ENCODE results near the gene RBM38. TPM values are rescaled to one million over a fixed set of nuclear protein-coding genes. Genes with fewer than 3 reads are reported as not detected.

Gene RBM38
- total and polyA plus RNA-seq, 2 of the 13 experiments (the other 11 are each of a cell fraction or from before 2014, with no cell fraction given): 24.2 to 34.2 TPM

- TF ChIP-seq, protein P1, sequence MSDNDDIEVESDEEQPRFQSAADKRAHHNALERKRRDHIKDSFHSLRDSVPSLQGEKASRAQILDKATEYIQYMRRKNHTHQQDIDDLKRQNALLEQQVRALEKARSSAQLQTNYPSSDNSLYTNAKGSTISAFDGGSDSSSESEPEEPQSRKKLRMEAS (IDR thresholded peaks at IDR 0.05): peak; percentile 55; the same call in 1 of the 2 replicates
- TF ChIP-seq THAP11 (CRISPR knock-in tag; IDR thresholded peaks at IDR 0.05) (peak; percentile 55; the same call in 1 of the 2 replicates), NONO (IDR thresholded peaks at IDR 0.05) (no peak), NONO (CRISPR knock-in tag; conservative IDR thresholded peaks at IDR 0.05) (no peak), SUZ12 (IDR thresholded peaks at IDR 0.05; ENCODE audit: low read depth, low read length) (peak; percentile 11; the same call in 1 of the 2 replicates), CEBPG (CRISPR knock-in tag; IDR thresholded peaks at IDR 0.05) (peak; percentile 17; the same call in 1 of the 2 replicates), GPBP1L1 (CRISPR knock-in tag; IDR thresholded peaks at IDR 0.05) (no peak), YEATS2 (CRISPR knock-in tag; IDR thresholded peaks at IDR 0.05; ENCODE audit: borderline replicate concordance) (peak; percentile 49; the same call in 1 of the 2 replicates), RBAK (CRISPR knock-in tag; IDR thresholded peaks at IDR 0.05) (no peak), SRF (IDR thresholded peaks at IDR 0.05; ENCODE audit: low read depth, low read length) (0 out of 2 replicates have a peak, but pooled peaks have one; percentile 17), GTF2F1 (IDR thresholded peaks at IDR 0.05; ENCODE audit: low read length) (no peak), ZNF331 (CRISPR knock-in tag; IDR thresholded peaks at IDR 0.05) (0 out of 2 replicates have a peak, but pooled peaks have one; percentile 36), ZNF121 (CRISPR knock-in tag; IDR thresholded peaks at IDR 0.05) (no peak), ZNF124 (CRISPR knock-in tag; IDR thresholded peaks at IDR 0.05) (0 out of 2 replicates have a peak, but pooled peaks have one; percentile 29), FOXK1 (CRISPR knock-in tag; IDR thresholded peaks at IDR 0.05; ENCODE audit: borderline replicate concordance, low read depth) (peak; percentile 68; the same call in 1 of the 2 replicates), ZNF451 (CRISPR knock-in tag; IDR thresholded peaks at IDR 0.05) (no peak), RAD51 (IDR thresholded peaks at IDR 0.05; ENCODE audit: borderline replicate concordance) (no peak), FOXA3 (CRISPR knock-in tag; IDR thresholded peaks at IDR 0.05) (peak; percentile 41; the same call in 1 of the 2 replicates), ATF7-NPFF (CRISPR knock-in tag; IDR thresholded peaks at IDR 0.05; ENCODE audit: low read depth) (peak; percentile 53; the same call in 1 of the 2 replicates), SYNCRIP (IDR thresholded peaks at IDR 0.05; ENCODE audit: insufficient read depth, low read depth, low read length) (no peak)
- TF ChIP-seq, protein P2, sequence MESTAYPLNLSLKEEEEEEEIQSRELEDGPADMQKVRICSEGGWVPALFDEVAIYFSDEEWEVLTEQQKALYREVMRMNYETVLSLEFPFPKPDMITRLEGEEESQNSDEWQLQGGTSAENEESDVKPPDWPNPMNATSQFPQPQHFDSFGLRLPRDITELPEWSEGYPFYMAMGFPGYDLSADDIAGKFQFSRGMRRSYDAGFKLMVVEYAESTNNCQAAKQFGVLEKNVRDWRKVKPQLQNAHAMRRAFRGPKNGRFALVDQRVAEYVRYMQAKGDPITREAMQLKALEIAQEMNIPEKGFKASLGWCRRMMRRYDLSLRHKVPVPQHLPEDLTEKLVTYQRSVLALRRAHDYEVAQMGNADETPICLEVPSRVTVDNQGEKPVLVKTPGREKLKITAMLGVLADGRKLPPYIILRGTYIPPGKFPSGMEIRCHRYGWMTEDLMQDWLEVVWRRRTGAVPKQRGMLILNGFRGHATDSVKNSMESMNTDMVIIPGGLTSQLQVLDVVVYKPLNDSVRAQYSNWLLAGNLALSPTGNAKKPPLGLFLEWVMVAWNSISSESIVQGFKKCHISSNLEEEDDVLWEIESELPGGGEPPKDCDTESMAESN (CRISPR knock-in tag; conservative IDR thresholded peaks at IDR 0.05): peak; percentile 65; the same call in 1 of the 2 replicates
- TF ChIP-seq, protein P3, sequence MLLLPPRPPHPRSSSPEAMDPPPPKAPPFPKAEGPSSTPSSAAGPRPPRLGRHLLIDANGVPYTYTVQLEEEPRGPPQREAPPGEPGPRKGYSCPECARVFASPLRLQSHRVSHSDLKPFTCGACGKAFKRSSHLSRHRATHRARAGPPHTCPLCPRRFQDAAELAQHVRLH (CRISPR knock-in tag; IDR thresholded peaks at IDR 0.05; ENCODE audit: borderline replicate concordance, low read depth): peak; percentile 56; the same call in 1 of the 2 replicates
- TF ChIP-seq, protein P4, sequence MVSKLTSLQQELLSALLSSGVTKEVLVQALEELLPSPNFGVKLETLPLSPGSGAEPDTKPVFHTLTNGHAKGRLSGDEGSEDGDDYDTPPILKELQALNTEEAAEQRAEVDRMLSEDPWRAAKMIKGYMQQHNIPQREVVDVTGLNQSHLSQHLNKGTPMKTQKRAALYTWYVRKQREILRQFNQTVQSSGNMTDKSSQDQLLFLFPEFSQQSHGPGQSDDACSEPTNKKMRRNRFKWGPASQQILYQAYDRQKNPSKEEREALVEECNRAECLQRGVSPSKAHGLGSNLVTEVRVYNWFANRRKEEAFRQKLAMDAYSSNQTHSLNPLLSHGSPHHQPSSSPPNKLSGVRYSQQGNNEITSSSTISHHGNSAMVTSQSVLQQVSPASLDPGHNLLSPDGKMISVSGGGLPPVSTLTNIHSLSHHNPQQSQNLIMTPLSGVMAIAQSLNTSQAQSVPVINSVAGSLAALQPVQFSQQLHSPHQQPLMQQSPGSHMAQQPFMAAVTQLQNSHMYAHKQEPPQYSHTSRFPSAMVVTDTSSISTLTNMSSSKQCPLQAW (CRISPR knock-in tag; IDR thresholded peaks at IDR 0.05): peak; percentile 78
- TF ChIP-seq, protein P5, sequence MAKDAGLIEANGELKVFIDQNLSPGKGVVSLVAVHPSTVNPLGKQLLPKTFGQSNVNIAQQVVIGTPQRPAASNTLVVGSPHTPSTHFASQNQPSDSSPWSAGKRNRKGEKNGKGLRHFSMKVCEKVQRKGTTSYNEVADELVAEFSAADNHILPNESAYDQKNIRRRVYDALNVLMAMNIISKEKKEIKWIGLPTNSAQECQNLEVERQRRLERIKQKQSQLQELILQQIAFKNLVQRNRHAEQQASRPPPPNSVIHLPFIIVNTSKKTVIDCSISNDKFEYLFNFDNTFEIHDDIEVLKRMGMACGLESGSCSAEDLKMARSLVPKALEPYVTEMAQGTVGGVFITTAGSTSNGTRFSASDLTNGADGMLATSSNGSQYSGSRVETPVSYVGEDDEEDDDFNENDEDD (CRISPR knock-in tag; IDR thresholded peaks at IDR 0.05; ENCODE audit: borderline replicate concordance): 0 out of 2 replicates have a peak, but pooled peaks have one; percentile 33
These were observed 9.3 kb upstream of the RBM38 start (continued) for GRCh38 chr20:57381596-57382503.
